HG02840 (cell line): ENCODE results near the gene NTHL1.

Experiments used
- ATAC-seq: cut with Tn5 transposase; IDR thresholded peaks from one replicate; pipeline ENCODE4 v1.9.1; 2021; ENCODE audit warnings: mild to moderate bottlenecking, moderate library complexity, moderate number of reproducible peaks; ENCODE audit not compliant: unreplicated experiment, low FRiP score

Gene NTHL1

DNA sequence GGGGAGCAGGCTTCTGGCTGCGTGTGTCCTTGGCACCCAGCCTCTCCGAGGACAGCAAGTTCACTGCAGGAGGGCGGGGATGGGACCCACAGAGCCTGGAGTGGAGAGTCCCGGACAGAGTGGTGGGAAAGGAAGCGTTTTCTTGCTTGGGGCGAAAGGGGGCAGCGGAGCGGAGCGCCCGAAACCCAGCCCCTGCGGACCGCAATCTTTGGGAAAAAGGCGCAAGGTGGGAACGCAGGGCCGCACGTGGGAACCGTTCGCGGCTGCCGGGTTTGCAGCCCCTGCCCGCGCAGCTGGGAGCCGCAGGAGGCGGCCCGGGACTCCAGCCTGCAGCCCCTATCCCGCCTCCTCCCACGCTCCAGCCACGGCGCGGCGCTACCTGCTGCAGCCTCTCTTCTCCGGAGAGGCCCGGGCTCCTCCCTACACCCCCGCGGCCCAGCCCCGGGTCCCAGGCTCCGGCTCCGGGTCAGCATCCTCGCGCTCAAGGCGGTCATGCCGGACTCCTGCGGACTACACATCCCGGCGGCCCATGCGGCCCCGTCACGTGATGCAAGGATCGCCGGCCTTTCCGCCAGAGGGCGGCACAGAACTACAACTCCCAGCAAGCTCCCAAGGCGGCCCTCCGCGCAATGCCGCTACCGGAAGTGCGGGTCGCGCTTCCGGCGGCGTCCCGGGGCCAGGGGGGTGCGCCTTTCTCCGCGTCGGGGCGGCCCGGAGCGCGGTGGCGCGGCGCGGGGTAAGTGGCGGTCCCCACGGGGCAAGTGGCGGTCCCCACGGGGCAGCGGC, at the start of gene NTHL1, which contains the start of gene TSC2:
Gene NTHL1, minus strand, starts transcription at position 505 of the 786 bp plus-strand sequence. Its CDS starts 11 bp downstream, at position 494.
Gene TSC2, plus strand, starts transcription at position 656 of the 786 bp plus-strand sequence. CDS start 631 bp downstream, outside the sequence.
- peak; percentile 88 for ATAC-seq

DNA sequence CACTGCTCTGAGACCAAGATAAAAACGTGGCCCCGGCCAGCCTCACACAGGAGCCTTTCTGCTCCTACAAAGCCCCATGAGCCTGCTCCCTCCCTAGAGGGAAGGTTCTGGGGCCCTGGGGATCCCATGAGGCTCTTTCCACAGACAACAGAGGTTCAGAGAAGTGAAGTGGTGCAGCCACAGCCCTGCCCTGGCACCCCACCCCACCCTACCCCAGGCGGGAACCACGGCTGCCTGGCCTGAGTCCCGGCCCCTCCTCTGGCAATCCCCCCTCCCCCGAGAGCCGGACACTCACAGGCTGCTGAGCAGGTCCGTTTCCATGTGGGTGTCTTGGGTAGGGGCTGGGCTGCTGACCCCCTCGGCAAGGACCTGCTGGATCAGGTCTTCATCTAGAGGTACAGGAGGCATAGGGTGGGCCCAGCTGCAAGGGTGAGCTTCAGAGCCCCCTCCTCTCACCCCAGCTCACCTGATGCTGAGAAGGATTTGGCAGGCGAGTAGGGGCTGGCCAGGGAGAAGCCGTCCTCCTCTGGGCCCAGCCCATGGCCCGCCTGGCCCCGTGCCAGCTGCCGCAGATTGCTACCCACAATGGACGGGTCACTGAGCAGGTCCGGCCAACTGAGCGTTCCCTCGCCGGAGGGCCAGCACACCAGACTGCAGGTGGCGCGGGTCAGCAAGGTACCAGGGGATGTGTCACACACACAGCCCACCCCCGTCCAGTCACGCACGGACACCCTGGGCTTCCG, 49.4 kb upstream of the NTHL1 start:
- ATAC-seq: no peak

DNA sequence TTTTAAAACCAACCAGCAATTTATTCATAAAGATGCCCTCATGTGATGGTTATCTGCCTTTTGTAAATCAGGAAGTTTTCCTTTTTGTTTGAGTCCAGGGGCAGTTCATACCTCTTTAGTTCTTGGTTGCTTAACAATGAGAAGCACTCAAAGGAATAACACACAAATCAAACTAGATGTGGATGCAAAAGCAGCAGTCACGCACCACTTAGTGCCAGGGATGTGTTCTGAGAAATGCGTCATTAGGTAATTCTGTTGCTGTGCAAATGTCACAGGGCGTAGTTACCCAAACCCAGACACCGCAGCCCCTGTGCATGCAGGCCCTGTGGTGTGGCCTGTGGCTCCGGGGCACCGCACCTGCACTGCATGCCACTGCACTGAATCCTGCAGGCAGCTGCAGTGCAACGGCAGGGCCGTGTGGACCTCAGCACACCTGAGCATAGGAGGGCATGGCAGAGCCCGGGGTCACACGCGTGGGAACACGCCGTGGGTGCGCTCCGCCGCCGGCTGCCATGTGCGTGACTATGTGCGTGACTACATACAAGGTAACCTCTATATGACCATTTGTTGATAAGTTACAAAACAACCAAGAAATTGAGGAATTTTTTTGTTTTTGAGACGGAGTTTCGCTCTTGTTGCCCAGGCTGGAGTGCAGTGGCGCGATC, 48.4 kb upstream of the NTHL1 start:
- ATAC-seq: no peak

DNA sequence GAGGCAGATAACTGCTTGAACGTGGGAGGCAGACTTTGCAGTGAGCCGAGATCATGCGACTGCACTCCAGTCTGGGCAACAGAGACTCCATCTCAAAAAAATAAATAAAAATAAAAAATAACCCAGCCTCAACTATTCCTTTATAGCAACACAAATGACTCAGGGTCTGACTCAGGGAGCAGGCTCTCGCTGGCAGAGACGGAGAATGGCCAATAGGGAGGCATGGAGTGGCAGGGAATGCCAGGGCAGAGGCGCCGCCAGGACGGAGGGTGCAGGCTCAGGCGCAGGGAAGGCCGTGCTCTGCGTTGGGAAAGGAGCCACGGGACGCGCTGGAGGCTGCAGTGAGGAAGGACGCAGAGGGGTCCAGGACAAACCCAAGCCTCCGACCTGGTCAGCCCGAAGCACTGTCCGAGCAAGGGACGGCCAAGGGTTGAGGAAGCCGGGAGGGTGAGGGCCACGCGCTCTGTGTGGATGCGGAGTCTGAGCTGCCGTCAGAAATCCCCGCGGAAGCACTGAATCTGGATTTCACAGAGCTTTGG, 47.8 kb upstream of the NTHL1 start:
- no peak for ATAC-seq

DNA sequence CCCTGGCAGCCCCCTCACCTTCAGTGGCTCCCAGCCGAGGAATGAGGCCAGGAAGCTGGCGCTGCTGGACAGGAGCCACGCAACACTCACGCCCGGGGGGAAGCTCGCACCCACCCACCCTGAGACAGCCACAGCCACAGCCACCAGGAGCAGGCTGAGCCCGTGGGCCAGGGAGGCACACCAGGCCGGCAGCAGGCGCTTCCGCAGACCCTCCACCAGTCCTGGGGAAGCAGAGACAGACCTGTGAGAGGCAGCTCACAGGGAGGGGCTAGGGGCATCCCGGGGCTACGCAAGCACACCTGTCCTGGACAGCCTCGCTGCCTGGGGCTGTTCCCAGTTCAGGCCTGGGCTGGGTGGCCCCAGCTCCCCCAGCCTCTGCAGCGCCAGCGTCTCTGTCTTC, 46.2 kb upstream of the NTHL1 start:
- ATAC-seq: no peak

DNA sequence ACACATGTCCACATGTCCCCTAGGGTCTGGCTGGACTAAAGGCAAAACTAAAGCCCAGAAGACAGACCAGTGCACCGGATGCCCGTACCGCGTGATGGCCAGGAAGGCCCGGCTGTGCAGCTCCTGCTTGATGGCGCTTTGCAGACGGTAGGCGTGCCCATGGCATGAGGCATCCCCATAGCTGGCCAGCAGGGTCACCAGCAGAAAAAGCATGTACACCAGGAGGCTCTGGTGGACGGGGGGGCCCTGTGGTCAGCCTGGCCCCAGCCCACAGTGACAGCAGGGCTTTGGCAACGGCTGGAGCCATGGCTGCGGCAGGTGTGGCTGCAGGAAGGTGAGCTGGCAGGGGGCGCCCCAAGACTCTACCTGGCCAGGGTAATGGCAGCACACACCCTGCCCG, 45.2 kb upstream of the NTHL1 start:
- no peak for ATAC-seq

DNA sequence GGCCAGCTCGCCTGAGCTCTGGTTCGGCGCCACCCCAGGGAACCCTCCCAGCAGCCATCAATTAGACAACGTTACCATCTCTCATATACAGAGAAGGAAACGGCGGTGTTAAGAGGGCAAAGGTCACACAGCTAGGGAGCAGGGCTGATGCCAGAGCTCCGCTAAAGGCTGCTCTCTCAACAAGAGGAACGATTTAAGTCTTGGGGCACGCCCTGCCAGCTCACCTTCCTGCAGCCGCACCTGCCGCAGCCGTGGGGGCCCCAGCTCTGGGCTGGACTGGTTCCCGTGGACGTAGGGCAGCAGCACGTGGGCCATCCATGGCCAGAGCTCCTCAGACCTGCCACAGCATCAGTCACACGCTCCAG, 44.6 kb upstream of the NTHL1 start:
- no peak for ATAC-seq

DNA sequence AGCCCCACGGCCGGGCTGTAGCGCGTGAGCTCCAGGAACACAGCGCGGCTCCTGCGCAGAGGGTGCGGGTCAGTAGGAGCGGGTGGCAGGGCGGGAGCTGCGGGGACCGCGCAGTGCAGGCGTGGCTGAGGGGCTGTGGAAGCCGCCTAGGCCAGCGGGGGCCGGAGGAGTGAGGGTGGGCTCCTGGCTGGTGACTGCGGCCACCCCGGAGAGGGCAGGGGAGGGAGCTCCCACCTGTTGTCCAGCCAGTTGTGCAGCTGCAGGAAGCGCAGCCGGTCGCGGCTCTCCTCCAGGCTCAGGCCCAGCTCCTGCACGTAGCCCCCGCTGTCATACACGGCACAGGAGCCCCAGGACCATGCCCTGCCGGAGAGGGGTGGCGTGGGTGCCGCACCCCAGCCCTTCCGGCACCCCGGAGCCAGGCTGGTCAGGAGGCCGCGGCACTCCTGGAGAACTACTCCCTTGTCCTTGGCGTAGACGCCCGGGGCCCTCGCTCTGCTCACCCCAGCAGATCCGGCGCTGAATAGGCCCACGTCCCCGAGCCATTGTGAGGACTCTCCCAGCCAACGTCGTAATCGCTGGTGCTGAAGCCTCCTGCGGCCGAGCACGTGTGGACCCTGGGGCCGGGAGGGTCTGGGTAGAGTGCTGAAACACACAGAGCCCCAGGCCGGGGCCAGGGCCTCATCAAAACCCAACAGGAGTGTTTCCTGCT, 44.1 kb upstream of the NTHL1 start:
- ATAC-seq: no peak

DNA sequence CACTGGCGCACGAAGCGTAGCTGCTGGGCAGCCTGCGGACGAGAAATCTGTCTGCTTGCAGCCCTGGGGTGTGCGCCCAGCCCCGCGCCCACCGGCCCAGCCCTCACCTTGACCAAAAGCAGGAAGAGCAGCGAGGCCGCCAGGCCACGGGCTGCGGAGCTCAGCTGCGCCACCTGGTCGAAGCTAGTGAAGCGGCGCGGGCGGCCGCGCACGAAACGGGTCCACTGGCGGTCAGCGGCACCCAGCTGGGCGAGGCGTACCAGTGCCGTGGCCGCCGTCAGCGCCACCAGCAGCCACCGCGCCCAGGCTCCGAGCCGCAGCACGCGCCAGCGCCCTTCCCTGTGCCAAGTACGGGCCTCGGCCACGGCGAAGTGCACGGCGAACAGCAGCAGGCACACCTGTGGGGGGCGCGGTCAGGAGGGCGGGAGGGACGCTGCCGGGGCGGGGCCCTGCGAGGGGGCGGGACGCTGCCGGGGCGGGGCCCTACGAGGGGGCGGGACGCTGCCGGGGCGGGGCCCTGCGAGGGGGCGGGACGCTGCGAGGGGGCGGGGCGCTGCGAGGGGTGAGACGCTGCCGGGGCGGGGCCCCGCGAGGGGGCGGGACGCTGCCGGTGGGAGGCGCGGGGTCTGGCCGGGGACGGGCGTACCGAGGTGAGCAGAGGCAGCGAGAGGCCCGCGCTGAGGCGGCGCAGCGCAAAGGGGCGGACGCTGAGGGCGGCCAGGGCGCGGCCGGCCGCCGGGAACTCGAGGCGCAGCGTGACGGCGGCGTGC, 43.3 kb upstream of the NTHL1 start:
- no peak for ATAC-seq

DNA sequence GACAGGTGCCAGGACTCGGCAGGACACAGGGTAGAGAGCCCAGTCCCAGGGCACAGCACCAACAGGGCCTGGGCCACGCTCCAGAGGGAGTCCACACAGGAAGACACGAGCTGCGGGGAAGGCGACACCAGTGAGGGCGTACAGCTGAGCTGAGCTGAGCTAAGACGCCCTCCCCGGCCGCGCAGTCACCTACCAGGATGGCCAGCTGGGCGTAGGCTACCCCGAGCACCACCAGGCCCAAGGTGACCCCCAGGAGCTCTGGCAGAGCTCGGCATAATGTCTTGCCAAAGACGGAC, 42.8 kb upstream of the NTHL1 start:
- ATAC-seq: no peak

DNA sequence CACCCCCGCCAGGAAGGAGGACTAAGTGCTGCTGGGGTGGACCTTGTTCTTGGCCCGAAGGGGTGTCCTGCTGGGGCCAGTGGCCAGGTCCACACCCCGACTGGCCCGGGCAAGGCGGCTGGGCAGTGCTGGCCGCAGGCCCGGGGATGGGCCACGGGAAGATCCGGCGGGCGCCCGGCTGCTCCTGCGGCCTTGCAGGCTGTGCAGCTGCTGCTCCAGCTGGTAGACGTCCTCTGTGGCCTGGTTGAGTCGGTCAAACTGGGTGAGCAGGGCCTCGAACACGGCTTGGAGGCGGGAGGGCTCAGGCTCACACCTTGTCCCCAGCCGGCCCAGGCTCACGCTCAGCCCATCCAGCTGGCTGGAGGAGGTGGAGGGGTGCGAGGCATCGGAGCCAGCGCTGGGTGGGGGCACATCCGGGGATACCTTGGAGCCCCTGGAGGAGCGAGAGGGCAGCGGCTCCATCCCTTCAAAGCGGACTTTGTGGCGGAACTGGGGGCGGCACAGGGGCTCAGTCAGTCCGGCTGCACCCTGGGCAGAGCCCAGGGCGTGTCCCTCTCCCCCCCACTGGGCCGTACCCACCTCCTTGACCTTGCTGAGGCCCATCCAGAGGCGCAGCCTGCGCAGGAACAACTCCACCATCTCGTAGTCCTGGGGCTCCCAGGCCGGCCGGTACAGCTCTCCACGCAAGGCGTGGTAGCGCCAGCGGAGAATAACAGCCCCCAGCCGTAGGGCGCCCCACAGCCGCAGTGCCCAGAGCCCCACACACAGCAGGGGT, 42.3 kb upstream of the NTHL1 start:
- no peak for ATAC-seq

DNA sequence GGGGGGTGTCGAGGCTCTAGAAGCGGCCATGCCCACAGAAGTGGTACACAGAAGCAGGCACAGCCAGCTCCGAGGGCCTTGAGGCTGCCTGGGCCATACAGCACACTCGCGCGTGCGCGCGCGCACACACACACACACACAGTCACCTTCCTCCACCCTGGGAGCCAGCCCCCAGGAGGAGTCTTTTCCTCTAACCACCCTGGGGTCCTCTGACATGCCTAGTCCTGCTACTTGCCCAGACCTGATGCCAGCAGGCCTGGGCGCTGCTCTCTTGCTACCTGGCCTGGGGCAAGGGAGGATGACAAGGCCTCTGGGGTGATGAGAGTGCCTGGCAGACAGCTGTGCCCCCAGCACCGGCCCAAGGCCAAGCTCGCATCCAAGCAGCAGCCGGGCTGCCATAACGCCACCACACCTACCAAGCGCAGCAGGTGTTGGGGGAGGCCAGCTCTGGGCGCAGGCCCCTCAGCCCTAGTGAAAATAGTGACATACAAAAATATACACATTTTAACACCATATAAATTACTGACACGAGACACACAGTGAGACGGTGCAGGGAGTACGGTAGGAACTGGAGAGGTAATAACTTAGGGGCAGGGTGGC, 41.2 kb upstream of the NTHL1 start:
- no peak for ATAC-seq

DNA sequence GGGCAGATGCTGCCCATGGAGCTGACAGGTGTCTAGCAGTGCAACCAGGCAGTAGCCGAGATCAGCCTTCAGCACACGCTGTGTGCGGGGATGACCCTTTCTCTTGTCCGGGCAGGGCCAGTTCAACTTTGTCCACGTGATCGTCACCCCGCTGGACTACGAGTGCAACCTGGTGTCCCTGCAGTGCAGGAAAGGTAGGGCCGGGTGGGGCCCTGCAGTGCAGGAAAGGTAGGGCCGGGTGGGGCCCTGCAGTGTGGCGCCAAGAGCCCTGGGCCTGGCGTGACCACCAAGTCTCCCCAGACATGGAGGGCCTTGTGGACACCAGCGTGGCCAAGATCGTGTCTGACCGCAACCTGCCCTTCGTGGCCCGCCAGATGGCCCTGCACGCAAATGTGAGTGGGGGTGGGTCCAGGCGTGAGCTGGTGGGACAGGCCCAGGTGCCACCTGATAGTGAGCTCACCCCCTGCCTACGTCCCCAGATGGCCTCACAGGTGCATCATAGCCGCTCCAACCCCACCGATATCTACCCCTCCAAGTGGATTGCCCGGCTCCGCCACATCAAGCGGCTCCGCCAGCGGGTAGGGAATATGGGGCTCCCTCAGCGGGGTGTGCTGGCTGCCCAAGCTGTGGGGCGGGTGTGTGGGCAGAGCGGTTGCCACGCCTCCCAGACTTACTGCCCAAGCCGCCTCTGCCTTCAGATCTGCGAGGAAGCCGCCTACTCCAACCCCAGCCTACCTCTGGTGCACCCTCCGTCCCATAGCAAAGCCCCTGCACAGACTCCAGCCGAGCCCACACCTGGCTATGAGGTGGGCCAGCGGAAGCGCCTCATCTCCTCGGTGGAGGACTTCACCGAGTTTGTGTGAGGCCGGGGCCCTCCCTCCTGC, 40.4 kb upstream of the NTHL1 start:
- no peak for ATAC-seq

DNA sequence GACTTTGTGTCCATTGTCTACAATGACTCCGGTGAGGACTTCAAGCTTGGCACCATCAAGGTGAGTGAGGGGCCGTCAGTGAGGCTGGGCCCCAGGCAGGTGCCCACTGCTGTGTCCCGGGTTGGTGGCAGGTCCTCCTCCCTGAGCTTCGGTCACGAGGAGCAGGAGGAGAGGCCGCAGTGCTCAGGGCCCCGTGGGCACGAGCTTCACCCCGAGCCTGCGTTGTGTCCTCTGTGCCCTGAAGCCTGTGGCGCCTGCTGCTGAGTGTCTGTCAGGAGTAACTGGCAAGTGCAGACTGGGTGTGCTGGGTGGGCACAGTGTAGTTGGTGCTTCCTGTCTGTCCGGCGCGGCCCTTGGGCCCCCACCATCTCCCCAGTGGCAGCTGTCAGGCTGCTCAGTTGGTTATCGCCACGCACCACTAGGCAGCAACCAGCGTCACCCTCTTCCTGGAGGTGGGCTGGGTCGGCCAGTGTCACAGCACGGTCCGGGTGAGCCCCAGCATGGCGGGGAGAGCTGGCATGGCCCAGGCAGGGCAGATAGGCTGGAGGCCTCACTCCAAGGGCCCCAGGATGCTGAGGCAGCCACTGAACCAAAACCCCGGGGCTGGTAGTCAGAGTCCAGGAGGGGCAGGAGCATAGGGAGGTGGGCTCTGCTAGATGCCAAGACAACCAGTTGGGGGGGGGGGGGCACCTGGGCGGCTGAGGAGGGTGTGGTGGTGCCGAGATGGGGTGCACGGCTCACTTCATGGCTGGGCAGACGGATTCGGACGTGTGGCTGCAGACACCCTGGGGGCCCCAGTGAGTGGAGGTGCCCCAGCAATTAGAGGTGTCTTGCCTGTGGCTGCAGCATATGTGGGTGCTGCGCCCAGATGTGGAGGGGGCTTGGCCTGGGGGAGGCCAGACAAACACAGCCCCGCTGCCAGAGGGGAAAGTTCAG, 39.4 kb upstream of the NTHL1 start:
- no peak for ATAC-seq

DNA sequence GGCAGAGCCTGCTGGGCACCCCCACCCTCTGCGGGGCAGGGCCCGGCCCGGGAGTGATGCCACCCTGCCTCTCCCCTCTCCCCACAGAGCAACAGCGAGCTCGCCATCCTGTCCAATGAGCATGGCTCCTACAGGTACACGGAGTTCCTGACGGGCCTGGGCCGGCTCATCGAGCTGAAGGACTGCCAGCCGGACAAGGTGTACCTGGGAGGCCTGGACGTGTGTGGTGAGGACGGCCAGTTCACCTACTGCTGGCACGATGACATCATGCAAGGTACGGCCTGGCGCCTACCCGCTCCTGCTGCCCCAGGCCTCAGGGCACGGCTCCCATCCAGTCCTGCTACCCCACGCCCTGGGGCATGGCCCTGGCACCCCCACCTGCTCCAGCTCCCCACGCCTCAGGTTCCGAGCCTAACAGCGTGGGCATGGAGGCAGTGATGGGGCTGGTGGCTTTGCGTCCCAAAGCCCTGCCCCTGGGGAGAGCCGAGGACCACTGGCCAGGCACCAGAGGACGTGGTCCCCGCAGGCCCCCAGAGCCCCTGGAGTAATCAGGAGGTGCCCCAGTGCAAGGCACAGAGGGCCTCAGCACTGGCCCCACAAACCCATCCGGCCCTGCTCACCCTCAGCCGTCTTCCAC, 38.6 kb upstream of the NTHL1 start:
- no peak for ATAC-seq

DNA sequence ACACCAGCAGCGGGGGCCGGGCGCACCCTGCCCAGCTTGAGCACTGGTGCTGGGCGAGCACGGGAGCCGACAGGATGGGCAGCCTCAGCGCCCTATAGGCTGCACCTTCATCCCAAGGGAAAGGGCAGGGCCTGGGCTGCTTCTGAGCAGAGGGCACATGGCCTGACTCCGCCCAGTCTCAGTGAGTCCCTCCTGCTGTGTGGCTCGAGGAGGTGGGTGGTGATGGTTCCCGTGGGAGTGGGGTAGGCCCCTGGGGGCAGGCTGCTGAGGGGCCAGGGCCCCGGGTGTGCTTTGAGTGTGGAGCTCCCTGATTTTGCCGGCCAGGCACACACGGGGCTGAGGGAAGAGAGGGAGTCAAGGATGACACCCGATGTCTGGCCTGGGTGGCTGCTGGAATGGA, 38.0 kb upstream of the NTHL1 start:
- no peak for ATAC-seq
